Pancreas (tissue), 10 donors: ENCODE results near the gene ANKRD26. TPM values are rescaled to one million over a fixed set of nuclear protein-coding genes. Genes with fewer than 3 reads are reported as not detected.

Source experiments
- ATAC-seq, 4 donors: fragments of 200-7000 bp; cut with Tn5 transposase; one replicate each; pipeline versions ENCODE4 v1.8.0 to v1.9.1; 2020; ENCODE audit warnings: mild to moderate bottlenecking in 4 of 4, moderate library complexity in 4 of 4
- DNase-seq, 6 donors: peaks; one replicate each; pipeline ENCODE4 v3.0.0-alpha.2; 2020
- FAIRE-seq: peaks from 2 replicates; lab custom pipeline; 2012; peaks lifted over from hg19 to GRCh38; lab: Jason Lieb, UNC
- H3K27ac ChIP-seq, 4 donors: fragments of 200-600 bp; sonication (generic); 1 replicate in 3 of 4; 2 replicates in 1 of 4; pipeline versions ENCODE4 v1.5.0 to v1.8.0; 2020
- H3K27me3 ChIP-seq, 4 donors: fragments of 200-600 bp; one replicate each; pipeline ENCODE4 v1.8.0; 2021
- H3K36me3 ChIP-seq, 3 donors: fragments of 200-600 bp; sonication (generic) in 1 of 3; one replicate each; pipeline versions ENCODE4 v1.5.0 to v1.8.0; 2020 to 2021
- H3K4me1 ChIP-seq, 3 donors: fragments of 200-600 bp; one replicate each; pipeline ENCODE4 v1.8.0; 2021
- H3K4me3 ChIP-seq, 4 donors: fragments of 200-600 bp; sonication (generic) in 2 of 4; one replicate each; pipeline versions ENCODE4 v1.5.0 to v1.8.0; 2020 to 2021
- H3K9me3 ChIP-seq, 4 donors: fragments of 200-600 bp; one replicate each; pipeline ENCODE4 v1.8.0; 2021
- CTCF ChIP-seq, 4 donors: fragments of 200-600 bp; sonication (generic) in 3 of 4; IDR thresholded peaks; one replicate each; pipeline versions ENCODE4 v1.5.0 to v1.8.0; 2021; ENCODE audit warnings: antibody characterized with exemption in 4 of 4
- WGBS, 2 donors: extraction: QIAGEN DNeasy Blood & Tissue Kit; methylation state at CpG; one replicate each; pipeline ENCODE4 v1.1.7; 2013; 5-methylcytosine and 5-hydroxymethylcytosine counted together
- intact Hi-C, 3 donors: fragments of 100-400 bp; cut with DNase I; formaldehyde crosslinking; loops; one replicate each; pipeline versions ENCODE4 v1.11.1 to v1.14.2; 2022
- polyA plus RNA-seq, 2 donors: library from polyadenylated mRNA; stranded (reverse); fragments of 200-250 nt; gene quantifications; one replicate each; pipeline ENCODE4 v1.2.3, GENCODE V29; 2013
- total RNA-seq, 6 donors: library from RNA; stranded (reverse); fragmentation: NEBNext Ultra II Directional in 4 of 6; extraction: Animal tissue kit (Norgen Biotek cat#: 25700) in 4 of 6; gene quantifications; one replicate each; pipeline versions ENCODE4 v1.2.1 to v1.2.4, GENCODE V29; 2021 to 2023
- donor health status: healthy with polysubstance abuse.
- donor health status: DM: no; HTN: no; CAD: no; lungs with moderate emphysema.
- donor health status: DM: no; HTN: no; CAD: no.
- donor health status: control.
- donor health status: control.
- donor health status: Bipolar disorder and iron deficiency.
- donor health status: DM: yes; HTN: yes; CAD: no.
- donor health status: DM: no; HTN: no; CAD: no.
- donor health status: DM: no; HTN: no; CAD: no.
- donor health status: DM: yes; HTN: yes; CAD: no.

ANKRD26 gene
- total and polyA plus RNA-seq, 8 donors: 1.7 to 5.4 (median 3.7) TPM

GRCh38 chr10:26962835-26963234 lies 137.5 kb downstream of the ANKRD26 start:
- intact Hi-C loops: no loop called here
- Histone ChIP-seq H3K9me3 (no peaks in the 10 kb centered on the region), H3K27ac (no peak overlapping the region), H3K4me3 (no peak overlapping the region), H3K27me3 (no peaks in the 10 kb centered on the region), H3K36me3 (peaks cover 0 to 4% (median 0%) of the 10 kb centered on the region in 3 donors), H3K4me1 (no peaks in the 10 kb centered on the region)
- WGBS, 2 donors: 62 to 71% methylated on average over 3 of the region's 3 CpGs
- no peak for DNase-seq
- no peak for TF ChIP-seq CTCF (IDR thresholded peaks at IDR 0.05)
- FAIRE-seq: no peak
- no peak for ATAC-seq

GRCh38 chr10:26960308-26960707 lies 140.0 kb downstream of the ANKRD26 start:
- H3K9me3 ChIP-seq: no peaks in the 10 kb centered on the region
- no peak overlapping the region for H3K4me3 ChIP-seq
- H3K4me1 ChIP-seq: no peaks in the 10 kb centered on the region
- ATAC-seq: no peak
- no peak overlapping the region for H3K27ac ChIP-seq
- no peak for FAIRE-seq
- no peak for DNase-seq
- no peaks in the 10 kb centered on the region for H3K36me3 ChIP-seq
- 88% methylated on average over 7 of the region's 7 CpGs for WGBS, 2 donors
- no peak for TF ChIP-seq CTCF (IDR thresholded peaks at IDR 0.05)
- intact Hi-C loops: no loop called here
- no peaks in the 10 kb centered on the region for H3K27me3 ChIP-seq

- intact Hi-C loops: no loop called here
- Histone ChIP-seq H3K4me3 (no peak overlapping the region), H3K36me3 (no peaks in the 10 kb centered on the region), H3K4me1 (no peaks in the 10 kb centered on the region), H3K9me3 (no peaks in the 10 kb centered on the region), H3K27me3 (no peaks in the 10 kb centered on the region), H3K27ac (no peak overlapping the region)
- WGBS, 2 donors: 89% methylated on average over 6 of the region's 6 CpGs
- ATAC-seq (no peak), DNase-seq (no peak), FAIRE-seq (no peak)
- no peak for TF ChIP-seq CTCF (IDR thresholded peaks at IDR 0.05)
Observed at GRCh38 chr10:26959841-26960240, 140.5 kb downstream of the ANKRD26 start.

Other genes with a start within 250 kb of the ANKRD26 start
- 10 to 100 TPM; 13.0 to 30.0 (median 19.2) TPM for gene ABI1, start 239.5 kb downstream of the ANKRD26 start, total RNA-seq
- gene ABI1, start 239.5 kb downstream of the ANKRD26 start, polyA plus RNA-seq: 10 to 100 TPM; 13.1 to 18.1 TPM
- gene YME1L1, start 53.9 kb upstream of the ANKRD26 start, total RNA-seq: 10 to 100 TPM; 34.2 to 58.0 (median 49.9) TPM
- 10 to 100 TPM; 11.9 to 29.6 TPM for gene YME1L1, start 53.9 kb upstream of the ANKRD26 start, polyA plus RNA-seq
- 1 to 10 TPM; 1.6 to 3.7 (median 2.1) TPM for gene MASTL, start 54.9 kb upstream of the ANKRD26 start, total RNA-seq
- 1 to 10 TPM; 1.3 to 3.2 TPM for gene MASTL, start 54.9 kb upstream of the ANKRD26 start, polyA plus RNA-seq
- gene ACBD5, start 140.3 kb upstream of the ANKRD26 start, total RNA-seq: 10 to 100 TPM in 3 of 6 donors, 1 to 10 TPM in 3; 7.7 to 14.7 (median 10.2) TPM
- 1 to 10 TPM; 5.2 to 7.4 TPM for gene ACBD5, start 140.3 kb upstream of the ANKRD26 start, polyA plus RNA-seq